ENCODE results near the gene TRAPPC3L. TPM values are rescaled to one million over a fixed set of nuclear protein-coding genes. Genes with fewer than 3 reads are reported as not detected.

TRAPPC3L gene
- polyA plus RNA-seq, 2 of the 4 experiments (the other 2 are of a cell fraction): not detected

GRCh38 chr6:116461932-116462885 lies 83.3 kb downstream of the TRAPPC3L start:
- FAIRE-seq: no peak
- Histone ChIP-seq H3K4me2 (no peak overlapping the region), H3K27ac (no peak overlapping the region), H3K4me1 (no peaks in the 10 kb centered on the region), H3K4me3 (no peak overlapping the region), H3K9me3 (no peaks in the 10 kb centered on the region)
- TF ChIP-seq CBX2 (IDR thresholded peaks at IDR 0.05; ENCODE audit: borderline replicate concordance, low read depth) (no peak), NFE2L2 (conservative IDR thresholded peaks at IDR 0.05; ENCODE audit: low read length) (no peak), ESRRA (IDR thresholded peaks at IDR 0.05; ENCODE audit: borderline replicate concordance, low read length) (no peak), RARB (CRISPR knock-in tag; IDR thresholded peaks at IDR 0.05) (no peak), POLR2AphosphoS2 (conservative IDR thresholded peaks at IDR 0.05; ENCODE audit: low read length) (no peak), ZC3H11A (IDR thresholded peaks at IDR 0.05) (no peak), RAD21 (conservative IDR thresholded peaks at IDR 0.05 in 1 of 2, IDR thresholded peaks at IDR 0.05 in 1 of 2) (no peak), ELK1 (IDR thresholded peaks at IDR 0.05; ENCODE audit: low read depth, low read length) (no peak), CEBPB (IDR thresholded peaks at IDR 0.05) (no peak), RFX5 (IDR thresholded peaks at IDR 0.05) (no peak), REST (IDR thresholded peaks at IDR 0.05) (no peak), HDAC2 (IDR thresholded peaks at IDR 0.05) (no peak), CHD2 (IDR thresholded peaks at IDR 0.05; ENCODE audit: low read length, partially characterized antibody) (no peak), SREBF2 (IDR thresholded peaks at IDR 0.05) (no peak), CHD4 (IDR thresholded peaks at IDR 0.05; ENCODE audit: borderline replicate concordance) (no peak), JUNB (IDR thresholded peaks at IDR 0.05) (no peak)
- 80% methylated on average over 34 of the region's 84 CpGs for WGBS (ENCODE audit: missing lambda C conversion rate)
- POLR2A ChIA-PET: no interaction called here
- CTCF ChIA-PET: no interaction called here
- ATAC-seq: no peak
- no peak for DNase-seq (ENCODE audit: low read depth in 1 of 2, low spot score in 1 of 2)

GRCh38 chr6:116461331-116461931 lies 84.1 kb downstream of the TRAPPC3L start, which contains the start of gene CALHM6:
CALHM6 (plus strand) TSS chr6:116461375; CDS start chr6:116461930, 555 bp downstream.
- WGBS (ENCODE audit: missing lambda C conversion rate): 83% methylated on average over 13 of the region's 13 CpGs
- DNase-seq (ENCODE audit: low read depth in 1 of 2, low spot score in 1 of 2): no peak
- no peak within 1 kb of the TSS for H3K4me2 ChIP-seq
- ChIA-PET POLR2A (no interaction called here), CTCF (interaction anchor here (1.5 kb wide), 1 partner anchor 51 kb away, joined by 6 read pairs; the partner anchor contains the start of gene CALHM5)
- FAIRE-seq: no peak
- ATAC-seq: no peak
- TF ChIP-seq POLR2A (IDR thresholded peaks at IDR 0.05; ENCODE audit: low read length): no peak
- no peak for TF ChIP-seq SMC3 (IDR thresholded peaks at IDR 0.05)
- no peak for TF ChIP-seq NPAS2 (CRISPR knock-in tag; IDR thresholded peaks at IDR 0.05; ENCODE audit: borderline replicate concordance)
- no peaks in the 10 kb centered on the region for H3K4me1 ChIP-seq
- H3K4me3 ChIP-seq: no peak within 1 kb of the TSS
- no peaks in the 10 kb centered on the region for H3K9me3 ChIP-seq
- H3K27ac ChIP-seq: no peak within 1 kb of the TSS

Data from A549 (cell line).